WTC11 (cell line): ENCODE measurements around the gene BICDL1. TPM values are rescaled to one million over a fixed set of nuclear protein-coding genes. Genes with fewer than 3 reads are reported as not detected.

Source experiments
- ATAC-seq: fragments of 200-7000 bp; cut with Tn5 transposase; 2 replicates; pipeline ENCODE4 v1.10.0; 2021; ENCODE audit warnings: mild to moderate bottlenecking, moderate library complexity
- CTCF ChIA-PET: fragments of 300-600 bp; sonication (Branson Sonifier 250); formaldehyde crosslinking; loops from one replicate; lab custom pipeline; 2021; ENCODE audit warnings: antibody characterized with exemption; lab: Charles Lee
- POLR2A ChIA-PET: fragments of 350-600 bp; sonication (Branson Sonifier 250); formaldehyde crosslinking; loops from one replicate; lab custom pipeline; 2021; ENCODE audit warnings: antibody characterized with exemption; lab: Charles Lee
- DNase-seq: peaks from one replicate; pipeline ENCODE4 v3.0.0; 2021; ENCODE audit warnings: low spot score
- H3K27ac Mint-ChIP-seq: 2 replicates; pipeline ENCODE4 v1.8.0; 2021; ENCODE audit warnings: mixed read lengths
- H3K27me3 Mint-ChIP-seq: 2 replicates; pipeline ENCODE4 v1.8.0; 2021; ENCODE audit warnings: low read depth, mild to moderate bottlenecking, moderate library complexity, mixed read lengths
- H3K36me3 Mint-ChIP-seq: 2 replicates; pipeline ENCODE4 v1.8.0; 2021; ENCODE audit warnings: mixed read lengths
- H3K4me1 Mint-ChIP-seq: 2 replicates; pipeline ENCODE4 v1.8.0; 2022; ENCODE audit warnings: mixed read lengths
- H3K4me3 Mint-ChIP-seq: 2 replicates; pipeline ENCODE4 v1.8.0; 2021; ENCODE audit warnings: mild to moderate bottlenecking, moderate library complexity, mixed read lengths
- H3K9me3 Mint-ChIP-seq: 2 replicates; pipeline ENCODE4 v1.8.0; 2021; ENCODE audit warnings: mixed read lengths
- ARID4B ChIP-seq: sonication (generic); formaldehyde crosslinking; IDR thresholded peaks from 2 replicates; pipeline ENCODE4 v1.8.0; 2023; ENCODE audit warnings: missing genetic modification reagents, mild to moderate bottlenecking, borderline replicate concordance
- E2F4 ChIP-seq: sonication (generic); formaldehyde crosslinking; IDR thresholded peaks from 2 replicates; pipeline ENCODE4 v1.8.1; 2022; ENCODE audit warnings: low read depth, mild to moderate bottlenecking, moderate library complexity, missing genetic modification reagents, borderline replicate concordance
- EMX1 ChIP-seq: fragments of 250-450 bp; sonication (Bioruptor Pico); IDR thresholded peaks from 2 replicates; pipeline ENCODE4 v1.8.0; 2021; ENCODE audit warnings: mild to moderate bottlenecking
- FOXK1 ChIP-seq: sonication (generic); formaldehyde crosslinking; IDR thresholded peaks from 2 replicates; pipeline ENCODE4 v1.8.0; 2022; ENCODE audit warnings: mild to moderate bottlenecking, moderate library complexity, missing genetic modification reagents
- HMGXB4 ChIP-seq: sonication (generic); formaldehyde crosslinking; IDR thresholded peaks from 2 replicates; pipeline ENCODE4 v1.8.1; 2023; ENCODE audit warnings: mild to moderate bottlenecking, moderate library complexity, missing genetic modification reagents
- IRF1 ChIP-seq: sonication (generic); formaldehyde crosslinking; IDR thresholded peaks from 2 replicates; pipeline ENCODE4 v1.8.0; 2023; ENCODE audit warnings: missing genetic modification reagents
- MXD4 ChIP-seq: fragments of 250-450 bp; sonication (Bioruptor Pico); IDR thresholded peaks from 2 replicates; pipeline ENCODE4 v1.8.0; 2021; ENCODE audit warnings: mild to moderate bottlenecking, moderate library complexity, borderline replicate concordance
- NR1H2 ChIP-seq: sonication (generic); formaldehyde crosslinking; IDR thresholded peaks from 2 replicates; pipeline ENCODE4 v1.9.0; 2021; ENCODE audit warnings: mild to moderate bottlenecking, moderate library complexity, missing genetic modification reagents
- SP1 ChIP-seq: sonication (generic); formaldehyde crosslinking; conservative IDR thresholded peaks from 2 replicates; pipeline ENCODE4 v1.8.1; 2022; ENCODE audit warnings: missing genetic modification reagents
- TEAD4 ChIP-seq: sonication (generic); formaldehyde crosslinking; IDR thresholded peaks from 2 replicates; pipeline ENCODE4 v1.8.0; 2022; ENCODE audit warnings: mild to moderate bottlenecking, missing genetic modification reagents
- ZNF219 ChIP-seq: sonication (generic); formaldehyde crosslinking; IDR thresholded peaks from 2 replicates; pipeline ENCODE4 v1.8.0; 2023; ENCODE audit warnings: missing genetic modification reagents, mild to moderate bottlenecking, borderline replicate concordance
- ZNF317 ChIP-seq: sonication (generic); formaldehyde crosslinking; IDR thresholded peaks from 2 replicates; pipeline ENCODE4 v1.8.1; 2023; ENCODE audit warnings: low read depth, mild to moderate bottlenecking, moderate library complexity, missing genetic modification reagents, borderline replicate concordance
- total RNA-seq: library from RNA; stranded (reverse); gene quantifications from 3 replicates; pipeline ENCODE4 v1.2.3, GENCODE V29; 2021
- TF ChIP-seq, protein P1 (sequence below): sonication (generic); formaldehyde crosslinking; IDR thresholded peaks from 2 replicates; pipeline ENCODE4 v1.8.1; 2023; ENCODE audit warnings: mild to moderate bottlenecking, missing genetic modification reagents, moderate library complexity
- TF ChIP-seq, protein P2 (sequence below): fragments of 250-450 bp; sonication (Bioruptor Pico); conservative IDR thresholded peaks from 2 replicates; pipeline ENCODE4 v1.9.0; 2021; ENCODE audit warnings: mild to moderate bottlenecking
- TF ChIP-seq, protein P3 (sequence below): sonication (generic); formaldehyde crosslinking; IDR thresholded peaks from 2 replicates; pipeline ENCODE4 v1.8.1; 2023; ENCODE audit warnings: mild to moderate bottlenecking, missing genetic modification reagents, borderline replicate concordance

Gene BICDL1
- total RNA-seq, 1 experiment from 2014 or later, result 23.1 TPM

- TF ChIP-seq E2F4 (CRISPR knock-in tag), result no peak
- TF ChIP-seq NR1H2 (CRISPR knock-in tag), result no peak
- TF ChIP-seq FOXK1 (CRISPR knock-in tag), result no peak
Observed at GRCh38 chr12:120132054-120132836, 143.2 kb downstream of the BICDL1 start (continued).

- Mint-ChIP-seq H3K4me3 (no peak overlapping the region), H3K4me1 (no peaks in the 10 kb centered on the region), H3K9me3 (no peaks in the 10 kb centered on the region), H3K27ac (no peak overlapping the region), H3K36me3 (peaks cover 85% of the 10 kb centered on the region), H3K27me3 (no peaks in the 10 kb centered on the region)
- DNase-seq (no peak), ATAC-seq (no peak)
- ChIA-PET POLR2A (no interaction called here), CTCF (no interaction called here)
- TF ChIP-seq HMGXB4 (CRISPR knock-in tag) (no peak), TEAD4 (CRISPR knock-in tag) (no peak), EMX1 (CRISPR knock-in tag) (no peak), ARID4B (CRISPR knock-in tag) (no peak)
Observed at GRCh38 chr12:120132863-120133385, 143.9 kb downstream of the BICDL1 start.

DNA sequence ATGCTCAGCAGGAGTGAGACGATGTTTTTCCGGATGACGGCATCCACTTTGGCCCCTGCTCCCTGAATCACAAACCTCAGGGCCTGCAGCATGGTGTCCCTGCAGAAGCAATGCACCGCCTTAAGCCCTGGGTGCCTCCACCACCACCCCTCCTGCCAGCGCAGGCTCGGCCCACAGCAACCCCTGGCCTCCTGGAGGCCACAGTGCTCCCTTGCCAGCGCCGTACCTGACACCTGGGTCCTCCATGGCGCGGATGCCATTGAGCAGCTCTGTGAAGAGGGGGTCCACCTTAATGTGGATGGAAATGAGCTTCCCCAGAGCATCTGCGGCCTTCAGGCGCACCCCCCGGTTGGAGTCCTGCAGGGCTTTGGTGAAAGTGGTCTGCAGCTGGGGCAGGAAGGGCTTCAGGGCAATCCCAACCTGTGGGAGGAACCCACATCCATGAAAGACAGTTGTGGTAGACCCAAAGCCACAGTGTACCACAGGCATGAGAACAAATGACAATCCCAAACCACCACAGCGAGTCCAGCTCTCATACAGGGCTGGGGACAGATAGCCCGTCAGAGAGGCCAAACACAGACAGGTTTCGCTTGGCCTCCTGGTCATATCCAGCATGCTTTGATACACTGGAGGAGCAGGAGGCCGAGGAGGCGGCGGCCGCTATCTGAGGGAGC is 145.4 kb downstream of the BICDL1 start:
- no peaks in the 10 kb centered on the region for H3K4me1 Mint-ChIP-seq
- ChIA-PET POLR2A (no interaction called here), CTCF (no interaction called here)
- H3K27me3 Mint-ChIP-seq, result no peaks in the 10 kb centered on the region
- no peak overlapping the region for H3K27ac Mint-ChIP-seq
- H3K36me3 Mint-ChIP-seq, result peaks cover 82% of the 10 kb centered on the region
- ATAC-seq, result no peak
- H3K9me3 Mint-ChIP-seq, result no peaks in the 10 kb centered on the region
- no peak overlapping the region for H3K4me3 Mint-ChIP-seq
- DNase-seq, result no peak
- TF ChIP-seq, protein P1, sequence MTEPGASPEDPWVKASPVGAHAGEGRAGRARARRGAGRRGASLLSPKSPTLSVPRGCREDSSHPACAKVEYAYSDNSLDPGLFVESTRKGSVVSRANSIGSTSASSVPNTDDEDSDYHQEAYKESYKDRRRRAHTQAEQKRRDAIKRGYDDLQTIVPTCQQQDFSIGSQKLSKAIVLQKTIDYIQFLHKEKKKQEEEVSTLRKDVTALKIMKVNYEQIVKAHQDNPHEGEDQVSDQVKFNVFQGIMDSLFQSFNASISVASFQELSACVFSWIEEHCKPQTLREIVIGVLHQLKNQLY (CRISPR knock-in tag), result no peak
- TF ChIP-seq ZNF317 (CRISPR knock-in tag) (no peak), SP1 (CRISPR knock-in tag) (no peak), IRF1 (CRISPR knock-in tag) (no peak), ZNF219 (no peak), MXD4 (CRISPR knock-in tag) (no peak)
- TF ChIP-seq, protein P2, sequence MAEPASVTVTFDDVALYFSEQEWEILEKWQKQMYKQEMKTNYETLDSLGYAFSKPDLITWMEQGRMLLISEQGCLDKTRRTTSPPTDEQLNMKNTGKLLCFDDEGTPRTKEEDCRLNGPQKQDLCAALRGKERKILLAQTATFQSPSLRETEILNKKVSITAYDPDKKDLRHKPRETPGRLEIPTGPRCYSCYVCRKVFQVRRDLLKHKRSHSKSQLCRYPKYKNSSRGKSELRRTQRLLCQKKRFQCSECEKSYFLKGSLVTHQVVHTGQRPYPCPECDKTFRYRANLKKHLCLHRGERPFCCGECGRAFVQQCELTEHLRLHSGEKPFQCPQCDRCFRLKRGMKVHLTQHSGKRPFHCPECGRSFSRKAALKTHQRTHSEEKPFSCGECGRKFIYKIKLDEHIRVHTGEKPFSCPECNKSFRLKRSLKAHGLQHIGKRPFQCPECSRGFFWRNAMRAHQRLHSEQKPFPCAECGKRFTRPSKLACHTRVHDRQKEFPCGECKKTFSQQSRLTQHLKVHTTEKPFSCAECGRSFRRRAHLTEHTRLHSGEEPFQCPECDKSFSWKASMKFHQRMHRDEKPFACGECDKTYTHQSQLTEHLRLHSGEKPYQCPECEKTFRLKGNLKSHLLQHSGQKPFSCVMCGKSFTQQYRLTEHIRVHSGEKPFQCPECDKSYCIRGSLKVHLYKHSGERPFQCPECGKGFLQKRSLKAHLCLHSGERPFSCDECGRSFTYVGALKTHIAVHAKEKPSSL (CRISPR knock-in tag), result no peak
- TF ChIP-seq, protein P3, sequence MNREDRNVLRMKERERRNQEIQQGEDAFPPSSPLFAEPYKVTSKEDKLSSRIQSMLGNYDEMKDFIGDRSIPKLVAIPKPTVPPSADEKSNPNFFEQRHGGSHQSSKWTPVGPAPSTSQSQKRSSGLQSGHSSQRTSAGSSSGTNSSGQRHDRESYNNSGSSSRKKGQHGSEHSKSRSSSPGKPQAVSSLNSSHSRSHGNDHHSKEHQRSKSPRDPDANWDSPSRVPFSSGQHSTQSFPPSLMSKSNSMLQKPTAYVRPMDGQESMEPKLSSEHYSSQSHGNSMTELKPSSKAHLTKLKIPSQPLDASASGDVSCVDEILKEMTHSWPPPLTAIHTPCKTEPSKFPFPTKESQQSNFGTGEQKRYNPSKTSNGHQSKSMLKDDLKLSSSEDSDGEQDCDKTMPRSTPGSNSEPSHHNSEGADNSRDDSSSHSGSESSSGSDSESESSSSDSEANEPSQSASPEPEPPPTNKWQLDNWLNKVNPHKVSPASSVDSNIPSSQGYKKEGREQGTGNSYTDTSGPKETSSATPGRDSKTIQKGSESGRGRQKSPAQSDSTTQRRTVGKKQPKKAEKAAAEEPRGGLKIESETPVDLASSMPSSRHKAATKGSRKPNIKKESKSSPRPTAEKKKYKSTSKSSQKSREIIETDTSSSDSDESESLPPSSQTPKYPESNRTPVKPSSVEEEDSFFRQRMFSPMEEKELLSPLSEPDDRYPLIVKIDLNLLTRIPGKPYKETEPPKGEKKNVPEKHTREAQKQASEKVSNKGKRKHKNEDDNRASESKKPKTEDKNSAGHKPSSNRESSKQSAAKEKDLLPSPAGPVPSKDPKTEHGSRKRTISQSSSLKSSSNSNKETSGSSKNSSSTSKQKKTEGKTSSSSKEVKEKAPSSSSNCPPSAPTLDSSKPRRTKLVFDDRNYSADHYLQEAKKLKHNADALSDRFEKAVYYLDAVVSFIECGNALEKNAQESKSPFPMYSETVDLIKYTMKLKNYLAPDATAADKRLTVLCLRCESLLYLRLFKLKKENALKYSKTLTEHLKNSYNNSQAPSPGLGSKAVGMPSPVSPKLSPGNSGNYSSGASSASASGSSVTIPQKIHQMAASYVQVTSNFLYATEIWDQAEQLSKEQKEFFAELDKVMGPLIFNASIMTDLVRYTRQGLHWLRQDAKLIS (CRISPR knock-in tag), result no peak
